Neuron (in vitro differentiated cells): ENCODE results near the gene RSL24D1.

Experiments
- H2AFZ ChIP-seq: one replicate; pipeline ENCODE4 v1.6.1; 2013; ENCODE audit warnings: low read depth, mild to moderate bottlenecking, inconsistent platforms, low read length, moderate library complexity
- H3K27me3 ChIP-seq: one replicate; pipeline ENCODE4 v1.6.1; 2013; ENCODE audit warnings: low read length; ENCODE audit not compliant: insufficient read depth
- H3K36me3 ChIP-seq: one replicate; pipeline ENCODE4 v1.6.1; 2013; ENCODE audit warnings: low read length; ENCODE audit not compliant: insufficient read depth
- H3K4me1 ChIP-seq: one replicate; pipeline ENCODE4 v1.6.1; 2013; ENCODE audit warnings: low read length; ENCODE audit not compliant: insufficient read depth
- H3K4me3 ChIP-seq: 2 replicates; pipeline ENCODE4 v1.5.1; 2013; ENCODE audit warnings: mild to moderate bottlenecking, low read length, moderate library complexity
- H3K9me3 ChIP-seq: one replicate; pipeline ENCODE4 v1.6.1; 2013; ENCODE audit warnings: low read length

The RSL24D1 gene

DNA sequence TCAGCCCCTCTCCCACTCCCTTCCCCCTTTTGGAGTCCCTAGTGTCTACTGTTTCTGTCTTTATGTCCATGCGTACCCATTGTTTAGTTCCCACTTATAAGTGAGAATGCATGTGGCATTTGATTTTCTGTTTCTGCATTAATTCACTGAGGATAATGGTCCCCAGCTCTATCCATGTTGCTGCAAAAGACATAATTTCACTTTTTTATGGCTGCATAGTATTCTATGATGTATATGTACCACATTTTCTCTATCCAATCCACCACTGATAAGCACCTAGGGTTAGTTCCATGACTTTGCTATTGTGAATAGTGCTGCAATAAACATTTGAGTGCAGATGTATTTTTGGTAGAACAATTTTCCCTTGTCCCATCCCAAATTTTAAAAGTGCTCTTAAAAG lies 34.2 kb upstream of the RSL24D1 start:
- Histone ChIP-seq H3K4me1 (no peaks in the 10 kb centered on the region), H3K36me3 (no peaks in the 10 kb centered on the region), H2AFZ (no peak overlapping the region), H3K27me3 (no peaks in the 10 kb centered on the region), H3K9me3 (no peaks in the 10 kb centered on the region), H3K4me3 (no peak overlapping the region)

DNA sequence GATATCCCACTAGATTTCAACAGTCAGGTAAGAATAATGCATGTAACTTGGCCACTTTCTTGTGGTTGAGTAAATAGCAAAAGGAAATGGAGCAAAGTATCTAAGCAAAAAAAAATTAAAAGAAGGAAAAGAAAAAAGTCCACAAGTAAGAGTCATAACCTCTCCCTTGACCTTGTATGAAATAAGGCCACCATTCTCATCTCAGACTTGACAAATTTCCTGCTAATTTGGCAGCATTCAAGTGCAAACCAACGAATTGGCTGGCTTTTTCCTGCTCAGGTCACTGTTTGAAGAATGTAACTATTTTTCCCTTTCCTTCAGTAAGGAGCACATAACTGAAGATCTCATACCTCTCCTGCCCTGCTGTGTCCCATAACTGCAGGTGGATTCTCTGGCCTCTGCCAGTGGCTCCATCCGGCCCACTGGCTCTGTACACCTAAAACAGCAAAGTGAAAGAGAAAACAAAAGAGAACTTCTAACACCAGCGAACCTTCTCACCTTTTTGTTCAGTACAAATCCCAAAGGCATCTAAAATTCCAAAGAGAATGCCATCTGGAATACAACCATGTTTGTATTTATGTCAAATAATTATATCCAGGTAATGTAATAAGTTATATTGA lies 33.4 kb upstream of the RSL24D1 start:
- no peaks in the 10 kb centered on the region for H3K36me3 ChIP-seq
- H3K9me3 ChIP-seq, result no peaks in the 10 kb centered on the region
- no peak overlapping the region for H3K4me3 ChIP-seq
- no peaks in the 10 kb centered on the region for H3K4me1 ChIP-seq
- no peak overlapping the region for H2AFZ ChIP-seq
- no peaks in the 10 kb centered on the region for H3K27me3 ChIP-seq

DNA sequence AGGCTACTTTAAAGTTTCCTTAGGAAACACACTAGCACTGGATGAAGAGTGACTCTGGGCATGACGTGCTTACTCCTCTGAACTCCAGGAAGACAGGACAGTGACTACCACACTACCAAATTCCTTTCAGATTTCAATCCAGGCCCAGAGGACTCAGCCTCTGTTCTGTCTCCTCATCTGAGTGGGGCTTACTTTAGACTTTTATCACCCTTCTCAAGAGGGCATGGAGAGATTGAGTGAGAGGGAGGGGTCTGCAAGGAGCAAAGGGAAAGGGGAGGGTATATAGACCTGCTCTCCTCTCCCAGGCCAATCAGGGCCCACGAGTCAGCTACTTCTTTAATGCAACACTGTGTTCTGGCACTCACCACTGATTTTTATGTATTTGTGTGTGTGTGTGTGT lies 29.4 kb upstream of the RSL24D1 start:
- Histone ChIP-seq H3K4me3 (no peak overlapping the region), H3K36me3 (no peaks in the 10 kb centered on the region), H2AFZ (no peak overlapping the region), H3K27me3 (no peaks in the 10 kb centered on the region), H3K9me3 (no peaks in the 10 kb centered on the region), H3K4me1 (no peaks in the 10 kb centered on the region)

DNA sequence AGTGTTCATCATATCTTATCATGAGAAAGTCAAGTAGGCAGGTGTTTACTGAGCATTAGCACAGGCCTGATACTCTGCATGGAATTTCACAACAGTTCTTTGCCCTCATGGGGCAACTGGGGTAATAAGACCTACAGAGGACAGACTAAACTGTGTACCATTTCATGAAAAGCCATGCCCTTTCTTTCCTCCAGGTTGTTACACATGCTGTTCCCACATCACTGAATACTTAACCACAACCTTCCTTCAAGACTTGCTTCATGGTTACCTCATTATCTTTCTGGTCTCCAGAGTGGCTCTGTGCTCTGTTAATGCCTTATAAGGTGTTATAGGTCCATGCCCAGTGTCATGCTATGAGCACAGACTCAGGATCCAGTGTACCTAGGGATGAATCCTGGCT lies 28.2 kb upstream of the RSL24D1 start:
- H3K27me3 ChIP-seq, result no peaks in the 10 kb centered on the region
- H3K9me3 ChIP-seq, result no peaks in the 10 kb centered on the region
- H2AFZ ChIP-seq, result no peak overlapping the region
- no peaks in the 10 kb centered on the region for H3K36me3 ChIP-seq
- no peak overlapping the region for H3K4me3 ChIP-seq
- no peaks in the 10 kb centered on the region for H3K4me1 ChIP-seq

DNA sequence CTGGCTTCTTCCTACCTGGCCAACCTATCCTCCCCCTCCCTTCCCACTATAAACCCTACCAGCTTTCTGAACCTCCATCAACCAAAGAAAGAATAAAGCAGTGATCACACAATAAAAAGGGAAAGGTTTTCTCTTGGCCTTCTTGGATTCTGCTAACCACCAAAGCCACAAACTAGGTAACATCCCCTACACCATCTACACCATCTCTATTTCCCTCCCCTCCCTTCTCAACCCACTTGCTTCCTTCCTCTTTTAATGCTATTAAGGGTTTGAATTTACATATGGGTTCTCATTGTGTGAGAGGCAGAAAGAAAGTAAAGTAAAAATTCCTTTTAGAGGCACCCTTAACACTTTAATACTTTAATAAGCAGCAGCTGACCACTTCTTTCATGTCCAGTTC lies 25.8 kb upstream of the RSL24D1 start:
- no peaks in the 10 kb centered on the region for H3K9me3 ChIP-seq
- H3K27me3 ChIP-seq, result no peaks in the 10 kb centered on the region
- H3K36me3 ChIP-seq, result no peaks in the 10 kb centered on the region
- no peak overlapping the region for H2AFZ ChIP-seq
- H3K4me3 ChIP-seq, result no peak overlapping the region
- peaks cover 4% of the 10 kb centered on the region for H3K4me1 ChIP-seq

DNA sequence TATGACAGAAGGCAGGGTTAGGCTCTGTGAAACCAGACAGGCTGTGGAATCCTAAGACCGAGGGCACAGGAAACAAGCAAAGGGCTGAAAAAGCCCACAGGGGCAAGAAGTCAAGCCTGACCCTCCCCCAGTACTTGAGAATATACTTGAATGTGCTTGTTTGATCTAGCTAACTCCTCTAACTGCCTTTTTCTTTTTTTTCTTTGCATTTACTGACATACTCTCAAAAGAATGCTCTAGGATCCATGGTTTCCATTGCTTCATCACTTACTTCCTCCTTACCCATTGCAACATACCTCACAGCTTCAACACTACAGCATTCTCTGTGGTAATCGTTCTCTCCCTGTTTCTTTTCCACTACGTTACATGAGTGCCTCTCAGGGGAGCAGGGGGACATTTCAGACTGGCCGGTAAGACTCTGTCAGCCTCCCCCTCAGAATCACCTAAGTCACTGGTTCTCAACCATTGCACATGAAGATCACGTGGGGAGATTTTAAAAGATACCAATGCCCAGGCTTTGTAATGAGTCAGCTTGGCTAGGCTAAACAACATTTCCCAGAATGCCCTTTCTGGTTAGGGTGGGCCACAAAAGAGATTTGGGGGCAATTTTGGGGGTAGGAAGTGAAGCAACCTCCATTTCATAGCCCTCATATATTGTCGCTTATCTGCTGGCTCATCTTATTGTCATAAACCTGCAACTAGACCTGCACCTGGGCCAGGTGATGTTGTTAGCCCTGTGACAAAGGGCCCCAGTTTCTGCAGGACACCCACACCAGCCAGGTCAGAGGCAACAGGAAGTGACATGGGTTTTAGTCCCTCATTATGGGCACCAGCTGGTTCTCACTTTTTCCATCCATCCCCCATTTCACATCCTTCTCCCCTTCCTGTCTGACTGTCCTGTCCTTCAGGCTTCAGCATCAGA lies 24.6 kb upstream of the RSL24D1 start:
- H3K4me3 ChIP-seq, result no peak overlapping the region
- H3K36me3 ChIP-seq, result no peaks in the 10 kb centered on the region
- H3K4me1 ChIP-seq, result peaks cover 4% of the 10 kb centered on the region
- no peaks in the 10 kb centered on the region for H3K9me3 ChIP-seq
- no peak overlapping the region for H2AFZ ChIP-seq
- no peaks in the 10 kb centered on the region for H3K27me3 ChIP-seq

DNA sequence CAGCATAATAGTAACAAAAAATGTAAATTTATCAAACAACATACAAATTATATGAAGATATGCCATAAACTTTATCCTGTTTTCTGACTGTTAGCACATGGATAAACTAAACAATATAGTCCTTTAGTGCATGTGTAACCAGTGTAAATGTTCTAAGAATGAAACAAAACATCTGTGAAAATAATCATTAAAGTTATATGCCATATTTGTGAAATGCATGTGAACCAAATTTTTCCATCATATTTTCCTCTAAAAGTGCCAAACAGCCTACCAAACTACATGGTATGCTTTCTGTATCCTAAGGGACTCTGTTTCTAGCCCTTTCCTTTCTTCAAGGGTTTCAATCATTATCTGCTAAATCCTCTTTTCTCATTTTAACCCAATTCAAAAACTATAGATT lies 23.9 kb upstream of the RSL24D1 start:
- Histone ChIP-seq H3K9me3 (no peaks in the 10 kb centered on the region), H3K27me3 (no peaks in the 10 kb centered on the region), H3K4me3 (no peak overlapping the region), H3K36me3 (no peaks in the 10 kb centered on the region), H3K4me1 (peaks cover 4% of the 10 kb centered on the region), H2AFZ (no peak overlapping the region)

DNA sequence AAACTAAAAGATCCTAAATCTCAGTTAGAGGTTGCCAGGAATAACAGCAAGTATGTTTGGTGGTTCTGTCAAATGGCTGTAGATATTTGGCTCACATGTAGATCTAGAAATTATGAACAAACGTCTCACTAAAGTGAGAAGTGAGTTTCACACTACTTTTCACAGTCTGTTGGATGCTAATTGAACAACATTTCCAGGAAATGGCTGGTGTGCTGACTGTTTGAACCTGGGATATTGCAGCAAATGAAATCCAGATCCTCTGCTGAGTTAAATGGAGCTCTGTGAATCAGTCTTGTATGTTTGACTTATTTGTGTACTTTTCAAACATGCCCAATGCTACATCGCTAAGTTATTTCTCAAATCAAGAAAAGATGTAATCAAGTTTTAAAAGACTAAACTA lies 21.3 kb upstream of the RSL24D1 start:
- Histone ChIP-seq H3K4me1 (peaks cover 4% of the 10 kb centered on the region), H2AFZ (peak overlapping the region; percentile 37), H3K27me3 (no peaks in the 10 kb centered on the region), H3K9me3 (no peaks in the 10 kb centered on the region), H3K36me3 (no peaks in the 10 kb centered on the region), H3K4me3 (no peak overlapping the region)

DNA sequence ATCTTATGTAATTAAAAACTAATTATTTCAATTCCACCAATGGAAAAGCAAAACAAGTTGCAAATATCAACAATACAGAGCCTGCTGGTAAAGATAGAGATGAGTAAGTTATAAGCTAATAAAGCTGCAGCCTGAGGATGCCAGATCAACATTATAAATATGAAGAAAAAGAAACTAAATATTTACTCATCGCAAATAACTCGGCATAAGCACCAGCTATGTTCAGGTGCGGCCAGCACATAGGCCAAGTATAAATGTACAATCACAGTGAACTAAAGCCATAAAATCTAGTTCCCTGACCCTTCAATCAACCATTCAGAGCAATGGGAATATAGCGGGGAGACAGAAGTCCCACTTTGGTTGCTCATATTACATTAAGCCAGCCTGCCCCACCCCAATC lies 7.7 kb upstream of the RSL24D1 start:
- no peaks in the 10 kb centered on the region for H3K9me3 ChIP-seq
- H3K36me3 ChIP-seq, result no peaks in the 10 kb centered on the region

DNA sequence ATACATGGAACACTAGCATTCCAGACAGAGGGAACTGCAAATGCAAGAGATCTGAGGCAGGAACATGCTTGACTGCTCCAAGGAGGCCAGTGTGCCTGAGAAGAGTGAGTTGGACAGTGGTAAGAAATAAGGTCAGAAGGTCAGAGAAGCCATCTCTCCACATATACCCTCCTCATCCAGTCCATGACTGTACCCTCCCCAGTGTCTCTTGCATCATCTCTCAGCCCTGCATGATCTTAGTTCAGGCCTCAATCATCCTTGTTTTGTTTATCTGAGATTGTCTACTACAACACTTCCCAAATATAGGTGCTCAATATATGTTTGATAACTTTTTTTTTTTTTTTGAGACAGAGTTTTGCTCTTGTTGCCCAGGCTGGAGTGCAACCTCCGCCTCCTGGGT lies 5.5 kb upstream of the RSL24D1 start:
- Histone ChIP-seq H3K36me3 (no peaks in the 10 kb centered on the region), H3K4me3 (no peak overlapping the region), H3K4me1 (no peaks in the 10 kb centered on the region), H3K27me3 (no peaks in the 10 kb centered on the region), H2AFZ (no peak overlapping the region), H3K9me3 (no peaks in the 10 kb centered on the region)

More for the DNA sequence above, 7.7 kb upstream of the RSL24D1 start:
- Histone ChIP-seq H3K27me3 (no peaks in the 10 kb centered on the region), H3K4me1 (no peaks in the 10 kb centered on the region), H3K4me3 (no peak overlapping the region), H2AFZ (no peak overlapping the region)

DNA sequence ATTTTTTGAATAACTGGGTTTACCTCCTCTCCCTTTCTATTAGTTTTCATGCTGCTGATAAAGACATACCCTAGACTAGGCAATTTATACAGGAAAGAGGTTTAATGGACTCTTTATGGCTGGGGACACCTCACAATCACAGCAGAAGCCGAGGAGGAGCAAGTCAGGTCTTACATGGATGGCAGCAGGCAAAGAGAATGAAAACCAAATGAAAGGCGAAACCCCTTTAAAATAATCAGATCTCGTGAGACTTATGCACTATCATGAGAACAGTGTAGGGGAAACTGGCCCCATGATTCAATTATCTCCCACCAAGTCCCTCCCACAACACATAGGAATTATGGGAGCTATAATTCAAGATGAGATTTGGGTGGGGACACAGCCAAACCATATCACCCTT lies 2.0 kb upstream of the RSL24D1 start:
- Histone ChIP-seq H3K27me3 (no peaks in the 10 kb centered on the region), H2AFZ (no peak overlapping the region), H3K9me3 (no peaks in the 10 kb centered on the region), H3K4me3 (no peak overlapping the region), H3K4me1 (peaks cover 13% of the 10 kb centered on the region), H3K36me3 (no peaks in the 10 kb centered on the region)

DNA sequence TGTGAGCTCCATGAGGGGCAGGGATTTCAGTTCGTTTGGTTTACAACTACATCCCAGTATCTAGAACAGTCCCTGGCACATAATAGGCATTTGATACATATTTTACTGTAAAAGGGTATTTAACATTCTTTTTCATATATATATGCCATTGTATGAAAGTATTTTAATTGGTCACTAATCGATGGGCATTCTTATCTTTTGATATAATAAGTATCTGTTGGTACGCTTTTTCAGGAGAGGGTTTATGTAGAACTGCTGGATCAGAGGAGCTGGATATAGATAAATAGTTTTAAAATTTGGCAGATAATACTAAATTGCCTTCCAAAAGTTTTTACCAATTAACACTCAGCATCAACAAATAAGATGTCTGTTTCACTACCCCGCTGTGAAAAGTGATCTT lies 978 bp upstream of the RSL24D1 start:
- Histone ChIP-seq H3K36me3 (peaks cover 5% of the 10 kb centered on the region), H3K4me1 (peaks cover 13% of the 10 kb centered on the region), H3K4me3 (peak overlapping the region; percentile 80), H3K27me3 (no peaks in the 10 kb centered on the region), H3K9me3 (no peaks in the 10 kb centered on the region), H2AFZ (peak overlapping the region; percentile 88)

DNA sequence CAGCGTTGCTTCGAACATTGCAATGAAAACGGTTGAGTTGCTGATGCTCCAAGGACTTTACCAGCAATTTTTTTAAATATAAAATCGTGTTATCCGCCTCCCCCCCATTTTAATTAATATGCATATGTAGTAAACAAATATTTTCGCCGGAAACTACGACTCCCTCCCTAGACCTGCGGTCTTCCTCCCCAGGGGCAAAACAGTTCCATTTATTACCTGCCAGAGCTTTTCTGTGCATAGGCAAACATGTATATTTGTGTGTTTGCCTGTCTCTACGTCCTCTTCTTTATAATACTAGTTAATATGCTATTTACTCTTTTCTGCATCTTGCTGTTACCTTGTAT lies 593 bp upstream of the RSL24D1 start:
- H3K4me1 ChIP-seq, result peaks cover 13% of the 10 kb centered on the region
- H3K27me3 ChIP-seq, result no peaks in the 10 kb centered on the region
- peaks cover 6% of the 10 kb centered on the region for H3K36me3 ChIP-seq
- no peaks in the 10 kb centered on the region for H3K9me3 ChIP-seq
- peak overlapping the region; percentile 80 for H3K4me3 ChIP-seq
- H2AFZ ChIP-seq, result peak overlapping the region; percentile 88
